ENCODE measurements around the gene CLK2.

The CLK2 gene

GRCh38 chr1:155273343-155274245, at the start of gene CLK2:
TSS of gene CLK2 (minus strand) at chr1:155273504. CDS start at chr1:155270977, 2,527 bp downstream.
- H3K36me3 Mint-ChIP-seq (ENCODE audit: low read depth): peaks cover 49% of the 10 kb centered on the region
- H3K27ac Mint-ChIP-seq: peak within 1 kb of the TSS; percentile 88
- no peaks in the 10 kb centered on the region for H3K9me3 Mint-ChIP-seq
- H3K27me3 Mint-ChIP-seq: peaks cover 7% of the 10 kb centered on the region
- peaks cover 50% of the 10 kb centered on the region for H3K4me1 Mint-ChIP-seq (ENCODE audit: low read depth)
- peak within 1 kb of the TSS; percentile 94 for H3K4me3 Mint-ChIP-seq
- intact Hi-C loops (cut with micrococcal nuclease): loop anchor here (1.0 to 10.0 kb wide), 3 partner anchors 11 to 581 kb away; partner anchors contain the start of genes GON4L, SCAMP3 and SYT11

- Mint-ChIP-seq H3K4me3 (peak overlapping the region; percentile 92), H3K27me3 (peaks cover 6% of the 10 kb centered on the region), H3K9me3 (no peaks in the 10 kb centered on the region), H3K4me1 (ENCODE audit: low read depth) (peaks cover 61% of the 10 kb centered on the region), H3K36me3 (ENCODE audit: low read depth) (peaks cover 59% of the 10 kb centered on the region), H3K27ac (peak overlapping the region; percentile 89)
- intact Hi-C loops (cut with micrococcal nuclease): loop anchor here (2.0 kb wide), 1 partner anchor 14 kb away; the partner anchor contains the start of gene FDPS
Observed at GRCh38 chr1:155322571-155322952, 49.3 kb upstream of the CLK2 start.

GRCh38 chr1:155321639-155322503, 48.6 kb upstream of the CLK2 start:
- Mint-ChIP-seq H3K4me3 (peak overlapping the region; percentile 92), H3K9me3 (no peaks in the 10 kb centered on the region), H3K4me1 (ENCODE audit: low read depth) (peaks cover 61% of the 10 kb centered on the region), H3K27me3 (peaks cover 6% of the 10 kb centered on the region), H3K27ac (peak overlapping the region; percentile 89), H3K36me3 (ENCODE audit: low read depth) (peaks cover 58% of the 10 kb centered on the region)
- intact Hi-C loops (cut with micrococcal nuclease): loop anchor here (2.0 kb wide), 1 partner anchor 13 kb away; the partner anchor contains the start of gene FDPS

- peaks cover 6% of the 10 kb centered on the region for H3K27me3 Mint-ChIP-seq
- H3K27ac Mint-ChIP-seq: peak within 1 kb of the TSS; percentile 61
- H3K4me3 Mint-ChIP-seq: peak within 1 kb of the TSS; percentile 80
- H3K4me1 Mint-ChIP-seq (ENCODE audit: low read depth): peaks cover 52% of the 10 kb centered on the region
- H3K9me3 Mint-ChIP-seq: no peaks in the 10 kb centered on the region
- intact Hi-C loops (cut with micrococcal nuclease): no loop called here
- peaks cover 58% of the 10 kb centered on the region for H3K36me3 Mint-ChIP-seq (ENCODE audit: low read depth)
Observed at GRCh38 chr1:155320661-155321617, 47.6 kb upstream of the CLK2 start, which contains the start of gene RUSC1. TSS of gene RUSC1 (plus strand) at chr1:155320894. CDS start at chr1:155321774, 880 bp downstream.

- peaks cover 61% of the 10 kb centered on the region for H3K36me3 Mint-ChIP-seq (ENCODE audit: low read depth)
- H3K9me3 Mint-ChIP-seq: no peaks in the 10 kb centered on the region
- H3K27me3 Mint-ChIP-seq: peaks cover 6% of the 10 kb centered on the region
- H3K27ac Mint-ChIP-seq: peak overlapping the region; percentile 61
- intact Hi-C loops (cut with micrococcal nuclease): no loop called here
- H3K4me3 Mint-ChIP-seq: peak overlapping the region; percentile 80
- peaks cover 45% of the 10 kb centered on the region for H3K4me1 Mint-ChIP-seq (ENCODE audit: low read depth)
Observed at GRCh38 chr1:155320252-155320651, 46.9 kb upstream of the CLK2 start.

GRCh38 chr1:155319536-155319935, 46.2 kb upstream of the CLK2 start:
- Mint-ChIP-seq H3K4me1 (ENCODE audit: low read depth) (peaks cover 40% of the 10 kb centered on the region), H3K27me3 (peaks cover 6% of the 10 kb centered on the region), H3K9me3 (no peaks in the 10 kb centered on the region), H3K27ac (no peak overlapping the region), H3K36me3 (ENCODE audit: low read depth) (peaks cover 61% of the 10 kb centered on the region), H3K4me3 (no peak overlapping the region)
- intact Hi-C loops (cut with micrococcal nuclease): no loop called here

GRCh38 chr1:155318082-155318481, 44.8 kb upstream of the CLK2 start:
- intact Hi-C loops (cut with micrococcal nuclease): no loop called here
- no peak overlapping the region for H3K27ac Mint-ChIP-seq
- H3K36me3 Mint-ChIP-seq (ENCODE audit: low read depth): peaks cover 75% of the 10 kb centered on the region
- H3K9me3 Mint-ChIP-seq: no peaks in the 10 kb centered on the region
- peaks cover 6% of the 10 kb centered on the region for H3K27me3 Mint-ChIP-seq
- no peak overlapping the region for H3K4me3 Mint-ChIP-seq
- peaks cover 46% of the 10 kb centered on the region for H3K4me1 Mint-ChIP-seq (ENCODE audit: low read depth)

- Mint-ChIP-seq H3K27me3 (peaks cover 6% of the 10 kb centered on the region), H3K27ac (no peak overlapping the region), H3K4me1 (ENCODE audit: low read depth) (peaks cover 45% of the 10 kb centered on the region), H3K9me3 (no peaks in the 10 kb centered on the region), H3K4me3 (no peak overlapping the region), H3K36me3 (ENCODE audit: low read depth) (peaks cover 83% of the 10 kb centered on the region)
- intact Hi-C loops (cut with micrococcal nuclease): no loop called here
Observed at GRCh38 chr1:155316922-155317321, 43.6 kb upstream of the CLK2 start.

- H3K27ac Mint-ChIP-seq: no peak overlapping the region
- peaks cover 38% of the 10 kb centered on the region for H3K4me1 Mint-ChIP-seq (ENCODE audit: low read depth)
- intact Hi-C loops (cut with micrococcal nuclease): no loop called here
- H3K9me3 Mint-ChIP-seq: no peaks in the 10 kb centered on the region
- peaks cover 91% of the 10 kb centered on the region for H3K36me3 Mint-ChIP-seq (ENCODE audit: low read depth)
- H3K4me3 Mint-ChIP-seq: no peak overlapping the region
- H3K27me3 Mint-ChIP-seq: no peaks in the 10 kb centered on the region
Observed at GRCh38 chr1:155313261-155313660, 40.0 kb upstream of the CLK2 start.

GRCh38 chr1:155309423-155310021, 36.2 kb upstream of the CLK2 start:
- no peaks in the 10 kb centered on the region for H3K27me3 Mint-ChIP-seq
- H3K4me3 Mint-ChIP-seq: peak overlapping the region; percentile 95
- H3K4me1 Mint-ChIP-seq (ENCODE audit: low read depth): peaks cover 38% of the 10 kb centered on the region
- intact Hi-C loops (cut with micrococcal nuclease): loop anchor here (2.0 kb wide), 1 partner anchor 13 kb away; no protein-coding TSS in a partner anchor
- peak overlapping the region; percentile 94 for H3K27ac Mint-ChIP-seq
- peaks cover 61% of the 10 kb centered on the region for H3K36me3 Mint-ChIP-seq (ENCODE audit: low read depth)
- H3K9me3 Mint-ChIP-seq: no peaks in the 10 kb centered on the region

GRCh38 chr1:155308493-155309422, 35.5 kb upstream of the CLK2 start, which contains the start of gene FDPS:
TSS of gene FDPS (plus strand) at chr1:155308866. CDS start at chr1:155309790, 924 bp downstream.
- H3K27me3 Mint-ChIP-seq: peaks cover 2% of the 10 kb centered on the region
- peaks cover 38% of the 10 kb centered on the region for H3K4me1 Mint-ChIP-seq (ENCODE audit: low read depth)
- peak within 1 kb of the TSS; percentile 94 for H3K27ac Mint-ChIP-seq
- peak within 1 kb of the TSS; percentile 95 for H3K4me3 Mint-ChIP-seq
- intact Hi-C loops (cut with micrococcal nuclease): loop anchor here (1.0 to 2.0 kb wide), 3 partner anchors 14 to 46 kb away; partner anchors contain the start of genes HCN3 and SCAMP3
- no peaks in the 10 kb centered on the region for H3K9me3 Mint-ChIP-seq
- peaks cover 53% of the 10 kb centered on the region for H3K36me3 Mint-ChIP-seq (ENCODE audit: low read depth)
